ENCODE data around the gene TRPT1.

The TRPT1 gene

GRCh38 chr11:64206457-64207255, 19.3 kb downstream of the TRPT1 start, which contains the start of gene FERMT3:
Gene FERMT3 (plus strand): TSS chr11:64206721. CDS start chr11:64207365, 644 bp downstream.
- no peak for DNase-seq

GRCh38 chr11:64204464-64204989, 21.5 kb downstream of the TRPT1 start:
- peak; percentile 72 to 77 for DNase-seq

- DNase-seq, result no peak
Observed at GRCh38 chr11:64204080-64204440, 21.9 kb downstream of the TRPT1 start.

GRCh38 chr11:64203421-64204079, 22.4 kb downstream of the TRPT1 start:
- no peak for DNase-seq

- no peak for DNase-seq
Observed at GRCh38 chr11:64202992-64203391, 23.0 kb downstream of the TRPT1 start.

- DNase-seq, result no peak
Observed at GRCh38 chr11:64201543-64201942, 24.4 kb downstream of the TRPT1 start.

- DNase-seq, result no peak
Observed at GRCh38 chr11:64198511-64198910, 27.5 kb downstream of the TRPT1 start.

- DNase-seq, result no peak
Observed at GRCh38 chr11:64196626-64197025, 29.4 kb downstream of the TRPT1 start.

- DNase-seq, result no peak
Observed at GRCh38 chr11:64192434-64192833, 33.6 kb downstream of the TRPT1 start.

GRCh38 chr11:64186492-64187165, 39.4 kb downstream of the TRPT1 start:
- no peak for DNase-seq

GRCh38 chr11:64185693-64186491, 40.1 kb downstream of the TRPT1 start, which contains the start of gene STIP1:
Gene STIP1 (plus strand): TSS chr11:64186171. CDS start chr11:64186262, 91 bp downstream.
- DNase-seq, result peak; percentile 99 to 100

GRCh38 chr11:64185175-64185692, 40.8 kb downstream of the TRPT1 start:
- DNase-seq, result peak; percentile 41 to 63

GRCh38 chr11:64183890-64184289, 42.1 kb downstream of the TRPT1 start:
- no peak for DNase-seq

- peak; percentile 27 to 46 for DNase-seq
Observed at GRCh38 chr11:64181506-64182411, 44.2 kb downstream of the TRPT1 start.

GRCh38 chr11:64180891-64181290, 45.1 kb downstream of the TRPT1 start:
- no peak for DNase-seq

GRCh38 chr11:64178951-64179639, 46.9 kb downstream of the TRPT1 start:
- DNase-seq, result no peak

- DNase-seq, result no peak
Observed at GRCh38 chr11:64178203-64178602, 47.8 kb downstream of the TRPT1 start.

GRCh38 chr11:64176751-64177150, 49.2 kb downstream of the TRPT1 start:
- DNase-seq, result no peak

Measured in NCI-H2081 (cell line).